HG02759 (cell line): ENCODE results near the gene WDR7.
A peak's percentile ranks its signal among the peaks of the same experiment; 100 is the strongest.

ENCODE experiments used
- ATAC-seq: cut with Tn5 transposase; IDR thresholded peaks from one replicate; pipeline ENCODE4 v1.9.1; 2021; ENCODE audit warnings: mild to moderate bottlenecking, moderate library complexity; ENCODE audit not compliant: unreplicated experiment

The WDR7 gene

GRCh38 chr18:56650944-56651770 lies at the start of gene WDR7:
TSS of gene WDR7 (plus strand) at chr18:56651359. CDS start at chr18:56672516, 21,157 bp downstream.
- ATAC-seq, result peak; percentile 95

- ATAC-seq, result no peak
Observed at GRCh38 chr18:56606618-56607017, 44.5 kb upstream of the WDR7 start.

GRCh38 chr18:56615738-56616520 lies 35.2 kb upstream of the WDR7 start:
- peak; percentile 66 for ATAC-seq

- no peak for ATAC-seq
Observed at GRCh38 chr18:56627991-56628390, 23.2 kb upstream of the WDR7 start.

GRCh38 chr18:56632070-56633022 lies 18.8 kb upstream of the WDR7 start:
- ATAC-seq, result no peak

- no peak for ATAC-seq
Observed at GRCh38 chr18:56635007-56635406, 16.2 kb upstream of the WDR7 start.

- no peak for ATAC-seq
Observed at GRCh38 chr18:56637176-56637575, 14.0 kb upstream of the WDR7 start.

- peak; percentile 11 for ATAC-seq
Observed at GRCh38 chr18:56637711-56638231, 13.4 kb upstream of the WDR7 start.

GRCh38 chr18:56638232-56639103 lies 12.7 kb upstream of the WDR7 start, which contains the start of gene TXNL1:
TSS of gene TXNL1 (minus strand) at chr18:56638592. CDS start at chr18:56638440, 152 bp downstream.
- peak; percentile 95 for ATAC-seq

GRCh38 chr18:56639104-56639381 lies 12.1 kb upstream of the WDR7 start:
- no peak for ATAC-seq

- no peak for ATAC-seq
Observed at GRCh38 chr18:56639571-56639970, 11.6 kb upstream of the WDR7 start.

GRCh38 chr18:56641714-56642337 lies 9.3 kb upstream of the WDR7 start:
- ATAC-seq, result no peak

GRCh38 chr18:56643381-56643780 lies 7.8 kb upstream of the WDR7 start:
- ATAC-seq, result no peak

GRCh38 chr18:56645415-56646016 lies 5.6 kb upstream of the WDR7 start:
- ATAC-seq, result no peak

- ATAC-seq, result no peak
Observed at GRCh38 chr18:56647071-56647470, 4.1 kb upstream of the WDR7 start.

GRCh38 chr18:56647951-56648893 lies 2.9 kb upstream of the WDR7 start:
- no peak for ATAC-seq

- no peak for ATAC-seq
Observed at GRCh38 chr18:56649996-56650395, 1.2 kb upstream of the WDR7 start.

- no peak for ATAC-seq
Observed at GRCh38 chr18:56651771-56652092, 573 bp downstream of the WDR7 start.
